ENCODE measurements around the gene C9orf153.

Gene C9orf153

DNA sequence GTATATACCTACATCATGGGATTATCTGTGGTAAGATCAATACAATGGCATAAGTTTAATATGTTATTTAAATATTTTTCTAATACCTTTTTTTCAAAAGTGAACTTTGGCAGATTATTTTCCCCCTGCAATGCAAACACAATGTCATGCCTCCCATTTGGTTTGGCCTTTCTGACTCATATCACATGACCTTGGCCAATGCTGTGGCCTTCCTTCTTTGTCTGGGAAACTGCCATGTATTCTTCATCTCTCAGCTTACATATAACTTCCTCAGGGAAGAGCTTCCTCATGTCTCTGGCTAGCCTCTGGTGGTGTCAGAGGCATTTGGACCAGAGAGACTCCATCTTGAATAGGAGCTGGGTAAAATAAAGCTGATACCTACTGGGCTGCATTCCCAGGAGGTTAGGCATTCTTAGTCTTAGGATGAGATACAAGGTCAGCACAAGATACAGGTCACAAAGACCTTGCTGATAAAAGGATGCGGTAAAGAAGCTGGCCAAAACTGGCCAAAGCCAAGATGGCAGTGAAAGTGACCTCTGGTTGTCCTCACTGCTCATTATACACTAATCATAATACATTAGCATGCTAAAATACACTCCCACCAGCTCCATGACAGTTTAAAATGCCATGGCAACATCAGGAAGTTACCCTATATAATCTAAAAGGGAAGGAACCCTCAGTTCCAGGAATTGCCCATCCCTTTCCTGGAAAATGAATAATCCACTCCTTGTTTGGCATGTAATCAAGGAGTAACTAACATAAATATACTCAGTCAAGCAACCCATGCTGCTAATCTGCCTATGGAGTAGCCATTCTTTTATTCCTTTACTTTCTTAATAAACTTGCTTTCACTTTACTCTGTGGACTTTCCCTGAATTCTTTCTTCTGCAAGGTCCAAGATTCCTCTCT, 76.0 kb downstream of the C9orf153 start:
- TF ChIP-seq, protein P1, sequence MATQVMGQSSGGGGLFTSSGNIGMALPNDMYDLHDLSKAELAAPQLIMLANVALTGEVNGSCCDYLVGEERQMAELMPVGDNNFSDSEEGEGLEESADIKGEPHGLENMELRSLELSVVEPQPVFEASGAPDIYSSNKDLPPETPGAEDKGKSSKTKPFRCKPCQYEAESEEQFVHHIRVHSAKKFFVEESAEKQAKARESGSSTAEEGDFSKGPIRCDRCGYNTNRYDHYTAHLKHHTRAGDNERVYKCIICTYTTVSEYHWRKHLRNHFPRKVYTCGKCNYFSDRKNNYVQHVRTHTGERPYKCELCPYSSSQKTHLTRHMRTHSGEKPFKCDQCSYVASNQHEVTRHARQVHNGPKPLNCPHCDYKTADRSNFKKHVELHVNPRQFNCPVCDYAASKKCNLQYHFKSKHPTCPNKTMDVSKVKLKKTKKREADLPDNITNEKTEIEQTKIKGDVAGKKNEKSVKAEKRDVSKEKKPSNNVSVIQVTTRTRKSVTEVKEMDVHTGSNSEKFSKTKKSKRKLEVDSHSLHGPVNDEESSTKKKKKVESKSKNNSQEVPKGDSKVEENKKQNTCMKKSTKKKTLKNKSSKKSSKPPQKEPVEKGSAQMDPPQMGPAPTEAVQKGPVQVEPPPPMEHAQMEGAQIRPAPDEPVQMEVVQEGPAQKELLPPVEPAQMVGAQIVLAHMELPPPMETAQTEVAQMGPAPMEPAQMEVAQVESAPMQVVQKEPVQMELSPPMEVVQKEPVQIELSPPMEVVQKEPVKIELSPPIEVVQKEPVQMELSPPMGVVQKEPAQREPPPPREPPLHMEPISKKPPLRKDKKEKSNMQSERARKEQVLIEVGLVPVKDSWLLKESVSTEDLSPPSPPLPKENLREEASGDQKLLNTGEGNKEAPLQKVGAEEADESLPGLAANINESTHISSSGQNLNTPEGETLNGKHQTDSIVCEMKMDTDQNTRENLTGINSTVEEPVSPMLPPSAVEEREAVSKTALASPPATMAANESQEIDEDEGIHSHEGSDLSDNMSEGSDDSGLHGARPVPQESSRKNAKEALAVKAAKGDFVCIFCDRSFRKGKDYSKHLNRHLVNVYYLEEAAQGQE (IDR thresholded peaks at IDR 0.05; ENCODE audit: low read depth) = no peak
- TF ChIP-seq TEAD4 (IDR thresholded peaks at IDR 0.05) (no peak), EGR1 (IDR thresholded peaks at IDR 0.05) (no peak), NFIC (IDR thresholded peaks at IDR 0.05) (no peak), CREB1 (IDR thresholded peaks at IDR 0.05; ENCODE audit: low read depth) (no peak), TAF1 (IDR thresholded peaks at IDR 0.05; ENCODE audit: low read depth) (no peak), EP300 (IDR thresholded peaks at IDR 0.05; ENCODE audit: borderline replicate concordance) (no peak), YY1 (IDR thresholded peaks at IDR 0.05; ENCODE audit: low read depth) (no peak), TCF12 (IDR thresholded peaks at IDR 0.05; ENCODE audit: low read depth) (no peak), CEBPB (IDR thresholded peaks at IDR 0.05) (no peak), FOXM1 (IDR thresholded peaks at IDR 0.05; ENCODE audit: borderline replicate concordance, low read depth) (no peak), RAD21 (IDR thresholded peaks at IDR 0.05; ENCODE audit: low read depth) (no peak), ZBTB7A (IDR thresholded peaks at IDR 0.05; ENCODE audit: low read depth) (no peak)
- TF ChIP-seq, protein P2, sequence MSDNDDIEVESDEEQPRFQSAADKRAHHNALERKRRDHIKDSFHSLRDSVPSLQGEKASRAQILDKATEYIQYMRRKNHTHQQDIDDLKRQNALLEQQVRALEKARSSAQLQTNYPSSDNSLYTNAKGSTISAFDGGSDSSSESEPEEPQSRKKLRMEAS (IDR thresholded peaks at IDR 0.05) = no peak
- TF ChIP-seq, protein P3, sequence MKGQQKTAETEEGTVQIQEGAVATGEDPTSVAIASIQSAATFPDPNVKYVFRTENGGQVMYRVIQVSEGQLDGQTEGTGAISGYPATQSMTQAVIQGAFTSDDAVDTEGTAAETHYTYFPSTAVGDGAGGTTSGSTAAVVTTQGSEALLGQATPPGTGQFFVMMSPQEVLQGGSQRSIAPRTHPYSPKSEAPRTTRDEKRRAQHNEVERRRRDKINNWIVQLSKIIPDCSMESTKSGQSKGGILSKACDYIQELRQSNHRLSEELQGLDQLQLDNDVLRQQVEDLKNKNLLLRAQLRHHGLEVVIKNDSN (IDR thresholded peaks at IDR 0.05) = no peak

DNA sequence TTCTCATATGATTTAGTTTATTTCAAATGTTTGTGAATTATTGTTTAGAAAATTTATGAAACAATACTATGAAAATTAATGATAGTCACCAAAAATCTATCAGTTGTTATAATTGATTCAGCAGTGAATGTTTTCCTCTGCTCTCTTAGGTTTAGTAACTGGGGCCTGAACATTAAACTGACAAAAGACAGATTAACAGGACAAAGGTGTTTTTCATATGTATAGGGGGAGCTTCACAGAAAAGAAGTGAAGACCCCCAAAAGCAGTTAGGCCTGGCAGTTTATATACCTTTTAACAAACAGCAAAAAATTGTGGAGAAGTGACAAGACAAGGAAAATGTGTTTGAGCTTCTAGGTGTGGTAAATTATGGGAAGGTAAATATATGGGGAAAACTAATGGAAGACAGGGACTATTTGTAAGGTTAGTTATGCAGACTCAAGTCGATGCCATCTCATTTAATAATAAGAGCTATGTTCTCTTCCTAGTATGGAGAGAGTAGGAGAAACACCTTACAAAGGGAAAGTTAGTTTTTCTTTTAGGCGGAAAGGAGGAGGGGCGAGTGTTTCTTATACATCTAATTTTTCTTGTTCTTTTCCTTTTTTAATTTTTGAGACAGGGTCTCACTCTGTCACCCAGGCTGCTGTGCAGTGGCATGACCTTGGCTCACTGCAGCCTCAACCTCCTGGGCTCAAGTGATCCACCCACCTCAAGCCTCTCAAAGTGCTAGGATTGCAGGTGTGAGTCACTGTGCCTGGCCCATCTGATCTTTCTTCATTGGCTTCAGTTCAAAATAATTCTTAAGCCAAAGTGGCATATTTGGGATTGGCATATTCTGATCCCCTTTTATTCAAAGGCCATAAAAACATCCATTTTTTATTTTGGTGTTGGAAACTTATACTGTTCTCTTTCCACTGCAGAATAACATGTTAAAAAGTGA, 77.8 kb downstream of the C9orf153 start:
- TF ChIP-seq, protein P1 (IDR thresholded peaks at IDR 0.05; ENCODE audit: low read depth) = no peak
- TF ChIP-seq, protein P2 (IDR thresholded peaks at IDR 0.05) = no peak
- no peak for TF ChIP-seq EP300 (IDR thresholded peaks at IDR 0.05; ENCODE audit: borderline replicate concordance)
- no peak for TF ChIP-seq RAD21 (IDR thresholded peaks at IDR 0.05; ENCODE audit: low read depth)
- TF ChIP-seq, protein P3 (IDR thresholded peaks at IDR 0.05) = no peak
- no peak for TF ChIP-seq CEBPB (IDR thresholded peaks at IDR 0.05)
- TF ChIP-seq EGR1 (IDR thresholded peaks at IDR 0.05) = no peak
- TF ChIP-seq YY1 (IDR thresholded peaks at IDR 0.05; ENCODE audit: low read depth) = no peak

DNA sequence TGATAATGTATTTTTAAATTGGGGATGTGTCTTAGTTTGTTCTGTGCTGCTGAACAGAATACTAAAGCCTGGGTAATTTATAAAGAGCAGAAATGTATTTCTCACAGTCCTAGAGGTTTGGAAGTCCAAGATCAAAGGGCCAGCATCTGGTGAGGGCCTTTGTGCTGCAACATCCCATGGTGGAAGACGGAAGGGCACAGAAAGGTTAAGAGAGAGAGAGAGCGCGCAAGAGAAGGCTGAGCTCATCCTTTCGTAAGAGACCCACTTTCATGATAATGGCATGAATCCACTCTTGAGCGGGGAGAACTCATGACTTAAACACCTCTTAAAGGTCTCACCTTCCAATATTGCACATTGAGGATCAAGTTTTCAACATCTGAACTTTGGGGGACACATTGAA, 81.0 kb downstream of the C9orf153 start:
- TF ChIP-seq EGR1 (IDR thresholded peaks at IDR 0.05) (no peak), EP300 (IDR thresholded peaks at IDR 0.05; ENCODE audit: borderline replicate concordance) (no peak), NFIC (IDR thresholded peaks at IDR 0.05) (no peak), YY1 (IDR thresholded peaks at IDR 0.05; ENCODE audit: low read depth) (no peak), TAF1 (IDR thresholded peaks at IDR 0.05; ENCODE audit: low read depth) (no peak), CREB1 (IDR thresholded peaks at IDR 0.05; ENCODE audit: low read depth) (no peak), RAD21 (IDR thresholded peaks at IDR 0.05; ENCODE audit: low read depth) (no peak), CEBPB (IDR thresholded peaks at IDR 0.05) (no peak), TEAD4 (IDR thresholded peaks at IDR 0.05) (no peak)
- TF ChIP-seq, protein P3 (IDR thresholded peaks at IDR 0.05) = no peak

DNA sequence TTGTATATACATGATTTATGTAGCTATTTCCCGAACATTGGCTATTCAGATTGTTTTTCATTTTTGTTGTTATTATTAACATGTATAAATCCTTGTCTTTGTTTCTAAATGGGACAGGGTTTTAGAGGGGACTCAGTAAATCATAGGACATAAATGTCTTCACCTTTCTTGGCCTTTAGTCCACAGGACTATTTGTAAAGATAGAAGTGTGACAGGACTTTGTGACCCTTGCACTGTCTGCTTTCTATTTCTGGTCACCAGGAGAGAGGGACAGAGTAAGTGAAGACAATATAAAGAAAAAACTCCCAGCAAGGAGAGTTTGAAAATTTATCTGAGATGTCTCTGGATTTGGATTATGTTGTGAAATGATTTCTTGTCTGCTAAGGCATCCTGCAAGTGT, 81.5 kb downstream of the C9orf153 start:
- TF ChIP-seq RAD21 (IDR thresholded peaks at IDR 0.05; ENCODE audit: low read depth) (no peak), FOXM1 (IDR thresholded peaks at IDR 0.05; ENCODE audit: borderline replicate concordance, low read depth) (no peak), TCF12 (IDR thresholded peaks at IDR 0.05; ENCODE audit: low read depth) (no peak), YY1 (IDR thresholded peaks at IDR 0.05; ENCODE audit: low read depth) (no peak), EGR1 (IDR thresholded peaks at IDR 0.05) (no peak), TEAD4 (IDR thresholded peaks at IDR 0.05) (no peak), EP300 (IDR thresholded peaks at IDR 0.05; ENCODE audit: borderline replicate concordance) (no peak), CREB1 (IDR thresholded peaks at IDR 0.05; ENCODE audit: low read depth) (no peak), NFIC (IDR thresholded peaks at IDR 0.05) (no peak), TAF1 (IDR thresholded peaks at IDR 0.05; ENCODE audit: low read depth) (no peak), ZBTB7A (IDR thresholded peaks at IDR 0.05; ENCODE audit: low read depth) (no peak), CEBPB (IDR thresholded peaks at IDR 0.05) (no peak)
- TF ChIP-seq, protein P1 (IDR thresholded peaks at IDR 0.05; ENCODE audit: low read depth) = no peak
- TF ChIP-seq, protein P2 (IDR thresholded peaks at IDR 0.05) = no peak
- TF ChIP-seq, protein P3 (IDR thresholded peaks at IDR 0.05) = no peak
